Measurements from ENCODE around the gene NRAS.

Gene NRAS

DNA sequence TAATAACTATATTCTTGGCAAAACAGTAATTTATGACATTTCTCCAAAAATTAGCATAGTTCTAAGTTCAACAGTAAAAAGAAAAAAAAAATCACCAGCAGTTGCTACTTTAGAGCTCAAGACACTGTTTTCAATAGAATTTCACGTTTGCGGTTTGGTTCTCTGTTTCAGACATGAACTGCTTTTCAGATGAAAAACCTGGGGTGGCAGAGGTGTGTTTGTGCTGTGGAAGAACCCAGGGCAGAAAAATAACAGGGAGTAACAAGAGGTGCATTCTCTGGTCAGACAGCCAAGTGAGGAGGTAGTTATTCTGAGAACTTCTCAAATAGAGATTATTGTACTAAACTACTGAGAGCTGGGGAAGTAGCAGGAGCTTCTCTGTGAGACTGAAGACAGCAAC is 9.0 kb downstream of the NRAS start:
- no peaks in the 10 kb centered on the region for H3K9me2 ChIP-seq (replicated peaks; ENCODE audit: insufficient read depth, low read length)
- no peak overlapping the region for H3K9ac ChIP-seq (ENCODE audit: low read length)
- no peaks in the 10 kb centered on the region; the same call in 1 of the 2 replicates for H3F3A ChIP-seq (ENCODE audit: insufficient read depth)
- H3K9me3 ChIP-seq (ENCODE audit: insufficient read depth, low read length): no peaks in the 10 kb centered on the region
- TF ChIP-seq, protein P1, sequence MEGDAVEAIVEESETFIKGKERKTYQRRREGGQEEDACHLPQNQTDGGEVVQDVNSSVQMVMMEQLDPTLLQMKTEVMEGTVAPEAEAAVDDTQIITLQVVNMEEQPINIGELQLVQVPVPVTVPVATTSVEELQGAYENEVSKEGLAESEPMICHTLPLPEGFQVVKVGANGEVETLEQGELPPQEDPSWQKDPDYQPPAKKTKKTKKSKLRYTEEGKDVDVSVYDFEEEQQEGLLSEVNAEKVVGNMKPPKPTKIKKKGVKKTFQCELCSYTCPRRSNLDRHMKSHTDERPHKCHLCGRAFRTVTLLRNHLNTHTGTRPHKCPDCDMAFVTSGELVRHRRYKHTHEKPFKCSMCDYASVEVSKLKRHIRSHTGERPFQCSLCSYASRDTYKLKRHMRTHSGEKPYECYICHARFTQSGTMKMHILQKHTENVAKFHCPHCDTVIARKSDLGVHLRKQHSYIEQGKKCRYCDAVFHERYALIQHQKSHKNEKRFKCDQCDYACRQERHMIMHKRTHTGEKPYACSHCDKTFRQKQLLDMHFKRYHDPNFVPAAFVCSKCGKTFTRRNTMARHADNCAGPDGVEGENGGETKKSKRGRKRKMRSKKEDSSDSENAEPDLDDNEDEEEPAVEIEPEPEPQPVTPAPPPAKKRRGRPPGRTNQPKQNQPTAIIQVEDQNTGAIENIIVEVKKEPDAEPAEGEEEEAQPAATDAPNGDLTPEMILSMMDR (IDR thresholded peaks at IDR 0.05; ENCODE audit: insufficient read depth, low read length, poor library complexity, severe bottlenecking): no peak
- TF ChIP-seq EZH2phosphoT487 (conservative IDR thresholded peaks at IDR 0.05; ENCODE audit: low read length): no peak
- H3K4me2 ChIP-seq (ENCODE audit: low read depth, low read length, poor library complexity, severe bottlenecking): no peak overlapping the region
- H3K4me3 ChIP-seq (ENCODE audit: insufficient read depth, low read length, poor library complexity, severe bottlenecking): no peak overlapping the region
- H3K27me3 ChIP-seq (ENCODE audit: low read length): no peaks in the 10 kb centered on the region
- H3K79me2 ChIP-seq (ENCODE audit: insufficient read depth, low read length): peaks cover 4% of the 10 kb centered on the region; the same call in 1 of the 2 replicates
- no peak overlapping the region for H2AFZ ChIP-seq (ENCODE audit: low read depth, low read length, severe bottlenecking)
- no peak overlapping the region for H3K27ac ChIP-seq (ENCODE audit: low read depth, low read length)
- H4K20me1 ChIP-seq (ENCODE audit: low read depth, low read length): no peaks in the 10 kb centered on the region
- H3K36me3 ChIP-seq (ENCODE audit: low read length): peaks cover 37% of the 10 kb centered on the region

GRCh38 chr1:114703242-114703641 is 13.3 kb downstream of the NRAS start:
- Histone ChIP-seq H3F3A (ENCODE audit: insufficient read depth) (no peaks in the 10 kb centered on the region; the same call in 1 of the 2 replicates), H3K36me3 (ENCODE audit: low read length) (peaks cover 29% of the 10 kb centered on the region), H3K79me2 (ENCODE audit: insufficient read depth, low read length) (no peaks in the 10 kb centered on the region), H4K20me1 (ENCODE audit: low read depth, low read length) (no peaks in the 10 kb centered on the region), H3K9ac (ENCODE audit: low read length) (no peak overlapping the region), H3K4me2 (ENCODE audit: low read depth, low read length, poor library complexity, severe bottlenecking) (no peak overlapping the region), H3K9me3 (ENCODE audit: insufficient read depth, low read length) (no peaks in the 10 kb centered on the region), H3K27ac (ENCODE audit: low read depth, low read length) (no peak overlapping the region), H3K27me3 (ENCODE audit: low read length) (no peaks in the 10 kb centered on the region), H3K9me2 (replicated peaks; ENCODE audit: insufficient read depth, low read length) (no peaks in the 10 kb centered on the region), H2AFZ (ENCODE audit: low read depth, low read length, severe bottlenecking) (no peak overlapping the region), H3K4me3 (ENCODE audit: insufficient read depth, low read length, poor library complexity, severe bottlenecking) (no peak overlapping the region)
- TF ChIP-seq, protein P1 (IDR thresholded peaks at IDR 0.05; ENCODE audit: insufficient read depth, low read length, poor library complexity, severe bottlenecking): no peak
- TF ChIP-seq EZH2phosphoT487 (conservative IDR thresholded peaks at IDR 0.05; ENCODE audit: low read length): no peak

GRCh38 chr1:114702737-114703136 is 13.8 kb downstream of the NRAS start:
- H3K9me3 ChIP-seq (ENCODE audit: insufficient read depth, low read length): no peaks in the 10 kb centered on the region
- no peaks in the 10 kb centered on the region for H3K79me2 ChIP-seq (ENCODE audit: insufficient read depth, low read length)
- H3K9me2 ChIP-seq (replicated peaks; ENCODE audit: insufficient read depth, low read length): no peaks in the 10 kb centered on the region
- no peak overlapping the region for H3K27ac ChIP-seq (ENCODE audit: low read depth, low read length)
- H2AFZ ChIP-seq (ENCODE audit: low read depth, low read length, severe bottlenecking): no peak overlapping the region
- H3K9ac ChIP-seq (ENCODE audit: low read length): no peak overlapping the region
- H3K4me2 ChIP-seq (ENCODE audit: low read depth, low read length, poor library complexity, severe bottlenecking): no peak overlapping the region
- H3K27me3 ChIP-seq (ENCODE audit: low read length): no peaks in the 10 kb centered on the region
- TF ChIP-seq EZH2phosphoT487 (conservative IDR thresholded peaks at IDR 0.05; ENCODE audit: low read length): no peak
- no peaks in the 10 kb centered on the region; the same call in 1 of the 2 replicates for H3F3A ChIP-seq (ENCODE audit: insufficient read depth)
- no peaks in the 10 kb centered on the region for H4K20me1 ChIP-seq (ENCODE audit: low read depth, low read length)
- no peak overlapping the region for H3K4me3 ChIP-seq (ENCODE audit: insufficient read depth, low read length, poor library complexity, severe bottlenecking)
- H3K36me3 ChIP-seq (ENCODE audit: low read length): peaks cover 24% of the 10 kb centered on the region

- peaks cover 17% of the 10 kb centered on the region; the same call in 1 of the 2 replicates for H3K36me3 ChIP-seq (ENCODE audit: low read length)
- no peaks in the 10 kb centered on the region for H4K20me1 ChIP-seq (ENCODE audit: low read depth, low read length)
- H3K4me3 ChIP-seq (ENCODE audit: insufficient read depth, low read length, poor library complexity, severe bottlenecking): no peak overlapping the region
- H3K9me3 ChIP-seq (ENCODE audit: insufficient read depth, low read length): no peaks in the 10 kb centered on the region
- H3K4me2 ChIP-seq (ENCODE audit: low read depth, low read length, poor library complexity, severe bottlenecking): no peak overlapping the region
- no peaks in the 10 kb centered on the region for H3K9me2 ChIP-seq (replicated peaks; ENCODE audit: insufficient read depth, low read length)
- no peak overlapping the region for H3K27ac ChIP-seq (ENCODE audit: low read depth, low read length)
- no peaks in the 10 kb centered on the region; the same call in 1 of the 2 replicates for H3F3A ChIP-seq (ENCODE audit: insufficient read depth)
- H3K27me3 ChIP-seq (ENCODE audit: low read length): no peaks in the 10 kb centered on the region
- H3K9ac ChIP-seq (ENCODE audit: low read length): no peak overlapping the region
- no peak overlapping the region for H2AFZ ChIP-seq (ENCODE audit: low read depth, low read length, severe bottlenecking)
- no peaks in the 10 kb centered on the region for H3K79me2 ChIP-seq (ENCODE audit: insufficient read depth, low read length)
- TF ChIP-seq EZH2phosphoT487 (conservative IDR thresholded peaks at IDR 0.05; ENCODE audit: low read length): no peak
- TF ChIP-seq, protein P1 (IDR thresholded peaks at IDR 0.05; ENCODE audit: insufficient read depth, low read length, poor library complexity, severe bottlenecking): no peak
Measured at GRCh38 chr1:114701931-114702330, 14.6 kb downstream of the NRAS start.

Measured in SU-DHL-6 (cell line).